GOT3 (cell line): ENCODE data around the gene PEX26.
"Not testable (repeated sequence)": the region's sequence is repeated elsewhere in the genome, so short reads cannot be mapped to it uniquely, and the experiment has no call there.

Experiments used
- DNase-seq: peaks from one replicate; lab custom pipeline; 2025; ENCODE audit warnings: mixed read lengths; lab: John Stamatoyannopoulos, UW

PEX26 gene

GRCh38 chr22:18096823-18097222, 19.0 kb downstream of the PEX26 start:
- DNase-seq = no peak

- no peak for DNase-seq
These were observed 23.0 kb downstream of the PEX26 start for GRCh38 chr22:18100781-18101180.

- DNase-seq = no peak
These were observed 23.7 kb downstream of the PEX26 start for GRCh38 chr22:18101536-18101935.

DNA sequence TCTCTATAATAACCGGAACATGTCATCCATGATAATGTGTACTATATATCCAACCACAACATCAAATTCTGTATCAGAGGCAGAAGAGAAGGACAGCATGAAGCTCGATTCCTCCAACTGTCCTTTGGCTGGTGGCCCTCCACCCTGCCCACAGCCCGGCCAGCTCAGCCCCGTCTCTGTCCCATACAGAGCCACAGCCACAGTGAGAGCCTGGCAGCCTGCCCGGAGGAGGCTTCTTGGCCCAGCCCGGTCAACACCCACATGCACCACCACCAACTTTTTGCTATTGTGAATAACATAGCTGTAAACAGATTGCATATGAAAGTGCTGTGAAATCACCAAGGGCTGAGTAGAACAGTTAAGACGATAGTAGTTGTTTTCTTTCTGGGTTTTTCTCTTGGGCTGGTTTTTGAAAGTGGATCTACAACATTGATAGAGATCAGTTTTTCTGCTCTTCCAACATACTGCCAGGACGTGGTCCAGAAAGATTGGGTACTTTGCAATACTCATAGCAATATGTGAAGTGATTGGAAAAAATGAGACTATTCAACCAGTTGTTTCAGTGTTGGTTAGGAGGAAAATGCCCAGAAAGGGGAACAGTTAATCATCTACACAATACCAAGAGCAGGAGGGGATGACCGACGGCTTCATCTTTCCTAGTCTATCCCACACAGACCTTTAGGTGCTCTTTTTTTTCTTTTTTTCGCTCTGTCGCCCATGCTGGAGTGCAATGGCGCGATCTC, 25.9 kb downstream of the PEX26 start:
- DNase-seq = no peak

DNA sequence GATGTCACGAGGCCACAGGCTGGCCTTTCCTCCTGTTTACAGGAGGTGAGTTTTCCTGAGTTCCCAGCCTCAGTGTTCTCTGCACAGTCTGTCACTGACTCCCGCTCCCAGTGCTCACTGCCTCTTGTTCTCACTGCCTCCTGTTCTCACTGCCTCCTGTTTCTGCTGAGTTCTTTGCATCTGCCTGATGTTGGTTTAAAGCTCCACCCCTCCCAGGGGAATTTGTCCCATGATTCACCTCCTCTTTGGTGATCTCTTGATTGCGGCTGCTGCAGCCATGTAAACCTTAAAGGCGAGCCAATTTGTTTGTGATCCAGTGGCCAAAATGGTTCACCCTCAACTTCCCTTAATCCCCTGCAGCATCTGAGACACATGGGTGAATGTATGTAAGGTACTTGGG, 26.8 kb downstream of the PEX26 start:
- DNase-seq = no peak

DNA sequence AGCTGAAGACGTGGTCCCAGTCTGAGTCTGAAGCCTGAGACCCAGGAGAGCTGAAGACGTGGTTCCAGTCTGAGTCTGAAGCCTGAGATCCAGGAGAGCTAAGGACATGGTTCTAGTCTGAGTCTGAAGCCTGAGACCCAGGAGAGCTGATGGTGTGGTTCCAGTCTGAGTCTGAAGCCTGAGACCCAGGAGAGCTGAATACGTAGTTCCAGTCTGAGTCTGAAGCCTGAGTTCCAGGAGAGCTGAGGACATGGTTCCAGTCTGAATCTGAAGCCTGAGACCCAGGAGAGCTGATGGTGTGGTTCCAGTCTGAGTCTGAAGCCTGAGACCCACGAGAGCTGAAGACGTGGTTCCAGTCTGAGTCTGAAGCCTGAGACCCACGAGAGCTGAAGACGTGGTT, 28.2 kb downstream of the PEX26 start:
- not testable (repeated sequence) for DNase-seq

GRCh38 chr22:18106550-18107341, 29.0 kb downstream of the PEX26 start:
- DNase-seq = not testable (repeated sequence)

DNA sequence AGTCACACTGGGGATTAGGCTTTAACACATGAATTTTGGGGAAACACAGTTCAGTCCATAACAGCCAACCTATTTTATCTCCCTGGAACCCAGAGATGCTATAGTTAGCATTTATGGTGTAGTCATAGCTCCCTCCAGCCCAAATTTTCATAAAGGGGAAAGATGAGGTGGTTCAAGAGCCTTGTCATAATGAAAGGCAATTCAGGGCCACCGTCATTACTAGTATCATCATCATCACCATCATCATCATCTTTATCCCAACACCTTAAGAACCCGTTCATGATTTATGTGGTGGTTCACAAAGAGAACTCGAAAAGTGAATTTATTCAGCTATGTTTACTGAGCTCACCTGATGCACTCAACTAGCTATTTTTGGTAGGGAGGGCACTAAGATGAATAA, 30.4 kb downstream of the PEX26 start:
- DNase-seq = no peak

GRCh38 chr22:18109410-18110193, 31.8 kb downstream of the PEX26 start:
- no peak for DNase-seq

DNA sequence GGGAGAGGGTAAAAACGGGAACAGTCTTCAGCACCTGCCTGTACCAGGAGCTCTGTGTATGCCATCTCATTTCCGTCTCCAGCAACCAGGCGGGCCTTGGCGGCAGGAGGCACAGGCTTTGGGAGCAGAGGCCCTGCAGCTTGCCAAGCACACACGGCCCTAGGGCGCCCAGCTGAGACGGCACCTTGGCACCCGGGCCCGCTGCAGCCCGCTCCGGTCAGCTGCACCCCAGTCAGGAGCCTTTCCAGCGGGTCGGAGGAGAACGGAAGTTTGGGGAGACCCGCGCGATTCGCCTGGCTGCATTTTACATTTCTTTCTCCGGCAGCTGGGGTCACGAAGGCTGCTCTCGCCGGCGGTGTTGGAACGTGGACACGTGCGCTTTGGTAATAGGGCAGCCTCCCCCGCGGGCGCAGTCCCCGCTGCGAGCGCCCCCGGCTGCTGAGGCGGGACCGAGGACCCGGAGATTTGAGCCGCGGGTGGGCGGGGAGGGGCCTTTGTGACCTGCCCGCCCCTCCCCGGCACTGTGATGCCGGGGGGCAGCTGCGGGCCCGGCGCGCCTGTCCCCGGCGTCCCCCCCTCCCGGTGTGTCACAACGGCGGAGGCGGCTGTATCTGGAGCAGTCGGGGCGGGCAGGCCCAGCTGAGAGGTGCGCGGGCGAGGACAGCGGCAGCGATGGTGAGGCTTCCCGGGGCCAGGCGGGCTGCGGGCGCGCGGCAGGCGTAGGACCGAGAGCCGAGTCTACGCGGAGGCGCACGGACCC, 32.6 kb downstream of the PEX26 start, which contains the start of gene TUBA8:
Gene TUBA8, plus strand, starts transcription at position 616 of the 760 bp plus-strand sequence. Its CDS starts 57 bp downstream, at position 673.
- DNase-seq = no peak

- no peak for DNase-seq
These were observed 33.4 kb downstream of the PEX26 start for GRCh38 chr22:18110954-18111758.

GRCh38 chr22:18111759-18112330, 34.1 kb downstream of the PEX26 start:
- no peak for DNase-seq

GRCh38 chr22:18112440-18112839, 34.6 kb downstream of the PEX26 start:
- no peak for DNase-seq

GRCh38 chr22:18113680-18114394, 36.0 kb downstream of the PEX26 start:
- DNase-seq = no peak

DNA sequence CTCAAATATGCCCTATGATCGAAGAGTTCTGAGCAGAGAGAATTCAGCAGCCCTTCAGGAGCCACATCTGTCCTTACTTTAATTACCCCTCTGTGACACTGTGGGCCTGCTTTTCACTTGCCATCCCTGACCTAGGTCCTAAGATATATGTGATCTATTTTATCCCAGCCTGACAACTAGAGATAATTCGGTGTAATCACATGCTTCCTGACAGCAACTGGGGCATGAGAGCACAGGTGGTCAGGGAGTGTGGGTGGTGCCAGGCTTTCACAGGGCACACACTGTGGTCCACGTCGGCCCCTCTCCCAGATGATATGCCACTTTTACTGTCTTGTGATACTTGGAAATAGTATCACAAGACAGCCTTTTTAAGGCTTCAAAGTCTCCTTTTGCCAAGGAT, 36.7 kb downstream of the PEX26 start:
- no peak for DNase-seq

DNA sequence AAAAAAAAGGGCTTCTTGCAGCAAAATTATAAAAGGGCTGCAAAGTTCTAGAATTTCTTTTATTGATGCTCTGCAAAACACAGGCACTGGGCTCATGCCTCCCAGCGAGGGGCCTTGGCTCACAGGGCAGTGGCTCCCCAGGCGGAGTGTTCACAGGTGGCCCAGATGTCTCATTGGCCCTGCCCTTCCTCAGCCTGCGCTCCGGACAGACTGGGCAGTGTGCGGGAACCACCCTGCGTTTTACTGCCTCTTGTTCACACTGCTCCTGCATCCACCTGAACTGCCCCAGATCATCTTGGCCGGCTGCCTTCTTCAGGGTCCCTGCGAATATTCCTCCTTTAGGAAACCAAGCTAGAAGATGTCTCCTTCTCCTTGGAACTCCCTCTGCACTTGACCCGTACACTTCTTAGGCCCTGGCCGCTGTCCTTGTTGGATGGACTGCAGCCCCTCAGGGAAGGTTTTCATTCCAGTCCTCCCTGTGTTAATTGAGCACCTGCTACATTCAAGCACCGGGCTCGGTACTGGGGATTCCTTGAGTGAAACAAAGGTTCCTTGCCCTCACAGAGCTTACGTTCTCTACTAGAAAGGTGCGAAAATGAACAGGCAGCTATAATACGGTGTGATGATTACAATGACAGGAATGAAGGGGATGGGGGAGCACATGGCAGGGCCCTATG, 37.3 kb downstream of the PEX26 start:
- no peak for DNase-seq

- DNase-seq = no peak
These were observed 38.1 kb downstream of the PEX26 start for GRCh38 chr22:18115906-18116371.

DNA sequence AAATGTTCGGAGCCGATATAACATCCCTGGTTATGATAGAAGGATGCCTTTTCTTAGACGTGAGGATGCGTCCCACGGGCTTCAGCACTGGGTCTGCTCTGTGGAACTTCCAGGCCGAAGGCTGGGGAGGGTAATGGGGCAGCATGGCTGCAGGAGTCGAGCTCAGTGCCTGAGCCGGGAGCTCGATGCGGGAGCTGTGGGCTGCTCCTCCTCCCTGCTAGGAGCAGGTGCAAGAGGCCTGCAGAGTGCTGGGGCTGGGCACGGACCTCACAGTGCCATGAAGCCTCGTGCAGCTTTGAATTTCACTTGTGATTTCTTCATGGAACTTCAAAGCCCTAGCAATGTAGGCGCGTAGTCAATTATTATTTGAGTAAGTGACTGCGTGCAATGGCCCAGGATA, 38.8 kb downstream of the PEX26 start:
- no peak for DNase-seq

DNA sequence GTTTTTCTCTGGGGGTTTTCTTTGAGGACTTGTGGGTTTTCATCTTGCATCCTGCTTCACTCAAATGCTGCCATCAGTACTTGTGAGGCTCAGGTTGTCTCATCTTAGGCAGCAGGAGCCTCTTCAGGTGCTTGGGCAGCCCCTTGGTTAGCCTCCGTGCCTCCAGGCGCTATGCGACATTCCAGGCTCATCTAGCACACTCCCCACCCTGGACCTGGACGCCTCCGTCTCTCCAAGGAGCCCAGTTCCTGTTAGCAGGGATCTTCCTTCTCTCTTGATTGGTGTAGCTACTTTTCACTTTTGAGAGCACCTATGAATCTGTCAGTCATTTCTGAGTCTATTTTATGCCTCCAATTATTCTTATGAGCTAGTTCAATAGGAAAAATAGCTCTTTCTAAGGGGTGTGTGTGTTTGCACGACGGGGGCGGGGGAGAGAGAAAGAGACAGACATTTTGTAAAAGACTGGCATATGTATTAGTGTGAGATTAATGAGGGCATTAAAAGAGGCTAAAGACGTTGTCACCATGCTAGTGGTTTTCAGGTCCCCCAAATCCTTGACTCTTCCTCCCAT, 40.6 kb downstream of the PEX26 start:
- no peak for DNase-seq
